HepG2 (cell line): Measurements from ENCODE around the gene TEDC1. TPM values are rescaled to one million over a fixed set of nuclear protein-coding genes. Genes with fewer than 3 reads are reported as not detected.

ENCODE experiments used
- CHD2 ChIP-seq: IDR thresholded peaks from 2 replicates; pipeline ENCODE4 v1.6.1; 2011; ENCODE audit warnings: low read depth, low read length, improper control_type of control experiment
- GTF2F1 ChIP-seq: fragments of 150-350 bp; IDR thresholded peaks from 2 replicates; pipeline ENCODE4 v1.6.1; 2014; ENCODE audit warnings: low read length
- HNF4G ChIP-seq, 2 experiments: sonication (generic) in 1 of 2; formaldehyde crosslinking in 1 of 2; IDR thresholded peaks; 2 replicates each; pipeline versions ENCODE4 v1.4.0 to v1.6.1; 2011 to 2020; ENCODE audit warnings: borderline replicate concordance in 2 of 2, low read depth in 2 of 2, mild to moderate bottlenecking in 2 of 2, low read length in 1 of 2, missing genetic modification reagents in 1 of 2, moderate library complexity in 1 of 2
- IKZF1 ChIP-seq: fragments of 450-650 bp; IDR thresholded peaks from 2 replicates; pipeline ENCODE4 v1.7.1; 2016
- KDM4B ChIP-seq: sonication (generic); formaldehyde crosslinking; IDR thresholded peaks from 2 replicates; pipeline ENCODE4 v1.4.0; 2020; ENCODE audit warnings: missing genetic modification reagents
- MEIS1 ChIP-seq: sonication (generic); formaldehyde crosslinking; IDR thresholded peaks from 2 replicates; pipeline ENCODE4 v1.9.0; 2021; ENCODE audit warnings: mild to moderate bottlenecking, missing genetic modification reagents, moderate library complexity, borderline replicate concordance
- NFKB2 ChIP-seq: sonication (generic); formaldehyde crosslinking; IDR thresholded peaks from 2 replicates; pipeline ENCODE4 v1.4.0; 2020; ENCODE audit warnings: missing genetic modification reagents, borderline replicate concordance
- PBX2 ChIP-seq: IDR thresholded peaks from 2 replicates; pipeline ENCODE4 v1.6.1; 2016; ENCODE audit warnings: control low read depth
- PHF8 ChIP-seq: sonication (generic); formaldehyde crosslinking; IDR thresholded peaks from 2 replicates; pipeline ENCODE4 v1.5.0; 2020; ENCODE audit warnings: missing genetic modification reagents
- SRSF4 ChIP-seq: fragments of 200-400 bp; formaldehyde crosslinking; IDR thresholded peaks from one replicate; pipeline ENCODE4 v1.6.1; 2018; ENCODE audit warnings: mild to moderate bottlenecking, low read depth, low read length, moderate library complexity; ENCODE audit not compliant: poor library complexity, severe bottlenecking
- ZBTB38 ChIP-seq: sonication (generic); formaldehyde crosslinking; IDR thresholded peaks from 2 replicates; pipeline ENCODE4 v1.5.1; 2020; ENCODE audit warnings: mild to moderate bottlenecking, missing genetic modification reagents
- ZFP36L1 ChIP-seq: sonication (generic); formaldehyde crosslinking; IDR thresholded peaks from 2 replicates; pipeline ENCODE4 v1.8.0; 2022; ENCODE audit warnings: mild to moderate bottlenecking, missing genetic modification reagents, moderate library complexity
- ZNF292 ChIP-seq: sonication (generic); formaldehyde crosslinking; IDR thresholded peaks from 2 replicates; pipeline ENCODE4 v1.8.1; 2022; ENCODE audit warnings: mild to moderate bottlenecking, low read depth, missing genetic modification reagents, borderline replicate concordance
- ZNF337 ChIP-seq: sonication (generic); formaldehyde crosslinking; IDR thresholded peaks from 2 replicates; pipeline ENCODE4 v1.5.1; 2020; ENCODE audit warnings: missing genetic modification reagents, low read depth, mild to moderate bottlenecking, borderline replicate concordance
- ZNF597 ChIP-seq: sonication (generic); formaldehyde crosslinking; IDR thresholded peaks from 2 replicates; pipeline ENCODE4 v1.5.0; 2020; ENCODE audit warnings: missing genetic modification reagents
- ZSCAN25 ChIP-seq: sonication (generic); formaldehyde crosslinking; IDR thresholded peaks from 2 replicates; pipeline ENCODE4 v1.8.0; 2022; ENCODE audit warnings: mild to moderate bottlenecking, missing genetic modification reagents
- polyA plus RNA-seq, 8 experiments: library from polyadenylated mRNA; depleted of rRNA in 3 of 8; stranded (reverse) in 7 of 8; unstranded in 1 of 8; fragments of >200 nt; fragmentation: Illumina TruSeq in 4 of 8; extraction: Trizol in 4 of 8; gene quantifications; 2 replicates each; pipeline versions ENCODE4 v1.2.1 to v1.2.3, GENCODE V29; 2011 to 2016; ENCODE audit warnings: low read depth in 4 of 8, missing spikeins in 1 of 8, mixed read lengths in 1 of 8; ENCODE audit not compliant: insufficient read depth in 1 of 8
- total RNA-seq, 5 experiments: library from RNA; depleted of rRNA; stranded (reverse); fragments of >200 nt; fragmentation: Illumina TruSeq; extraction: Trizol; gene quantifications; 2 replicates each; pipeline ENCODE4 v1.2.3, GENCODE V29; 2016; ENCODE audit warnings: low read depth in 1 of 5
- TF ChIP-seq, protein P1 (sequence below), 2 experiments: fragments of 450-650 bp in 1 of 2; sonication (generic) in 1 of 2; formaldehyde crosslinking in 1 of 2; IDR thresholded peaks; 2 replicates each; pipeline versions ENCODE4 v1.6.1 to v1.8.0; 2016 to 2022; ENCODE audit warnings: antibody characterized with exemption in 1 of 2, mild to moderate bottlenecking in 1 of 2, missing genetic modification reagents in 1 of 2

The TEDC1 gene
- total and polyA plus RNA-seq, 2 of the 13 experiments (the other 11 are each of a cell fraction or from before 2014, with no cell fraction given): 5.7 to 27.4 TPM

- TF ChIP-seq, protein P1, sequence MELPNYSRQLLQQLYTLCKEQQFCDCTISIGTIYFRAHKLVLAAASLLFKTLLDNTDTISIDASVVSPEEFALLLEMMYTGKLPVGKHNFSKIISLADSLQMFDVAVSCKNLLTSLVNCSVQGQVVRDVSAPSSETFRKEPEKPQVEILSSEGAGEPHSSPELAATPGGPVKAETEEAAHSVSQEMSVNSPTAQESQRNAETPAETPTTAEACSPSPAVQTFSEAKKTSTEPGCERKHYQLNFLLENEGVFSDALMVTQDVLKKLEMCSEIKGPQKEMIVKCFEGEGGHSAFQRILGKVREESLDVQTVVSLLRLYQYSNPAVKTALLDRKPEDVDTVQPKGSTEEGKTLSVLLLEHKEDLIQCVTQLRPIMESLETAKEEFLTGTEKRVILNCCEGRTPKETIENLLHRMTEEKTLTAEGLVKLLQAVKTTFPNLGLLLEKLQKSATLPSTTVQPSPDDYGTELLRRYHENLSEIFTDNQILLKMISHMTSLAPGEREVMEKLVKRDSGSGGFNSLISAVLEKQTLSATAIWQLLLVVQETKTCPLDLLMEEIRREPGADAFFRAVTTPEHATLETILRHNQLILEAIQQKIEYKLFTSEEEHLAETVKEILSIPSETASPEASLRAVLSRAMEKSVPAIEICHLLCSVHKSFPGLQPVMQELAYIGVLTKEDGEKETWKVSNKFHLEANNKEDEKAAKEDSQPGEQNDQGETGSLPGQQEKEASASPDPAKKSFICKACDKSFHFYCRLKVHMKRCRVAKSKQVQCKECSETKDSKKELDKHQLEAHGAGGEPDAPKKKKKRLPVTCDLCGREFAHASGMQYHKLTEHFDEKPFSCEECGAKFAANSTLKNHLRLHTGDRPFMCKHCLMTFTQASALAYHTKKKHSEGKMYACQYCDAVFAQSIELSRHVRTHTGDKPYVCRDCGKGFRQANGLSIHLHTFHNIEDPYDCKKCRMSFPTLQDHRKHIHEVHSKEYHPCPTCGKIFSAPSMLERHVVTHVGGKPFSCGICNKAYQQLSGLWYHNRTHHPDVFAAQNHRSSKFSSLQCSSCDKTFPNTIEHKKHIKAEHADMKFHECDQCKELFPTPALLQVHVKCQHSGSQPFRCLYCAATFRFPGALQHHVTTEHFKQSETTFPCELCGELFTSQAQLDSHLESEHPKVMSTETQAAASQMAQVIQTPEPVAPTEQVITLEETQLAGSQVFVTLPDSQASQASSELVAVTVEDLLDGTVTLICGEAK (IDR thresholded peaks at IDR 0.05): no peak
- TF ChIP-seq, protein P1 (CRISPR knock-in tag; IDR thresholded peaks at IDR 0.05): 0 out of 2 replicates have a peak, but pooled peaks have one; percentile 51
- TF ChIP-seq GTF2F1: no peak
- TF ChIP-seq ZFP36L1: no peak
- no peak for TF ChIP-seq IKZF1
- no peak for TF ChIP-seq SRSF4
- TF ChIP-seq PBX2 (CRISPR knock-in tag): no peak
- TF ChIP-seq CHD2: no peak
- peak; percentile 69; the same call in 1 of the 2 replicates for TF ChIP-seq PHF8 (CRISPR knock-in tag)
- no peak for TF ChIP-seq KDM4B
- TF ChIP-seq ZBTB38 (CRISPR knock-in tag): no peak; the same call in 1 of the 2 replicates
- TF ChIP-seq NFKB2: peak; percentile 61; the same call in 1 of the 2 replicates
- TF ChIP-seq ZNF292 (CRISPR knock-in tag): peak; percentile 34; the same call in 1 of the 2 replicates
- TF ChIP-seq ZSCAN25 (CRISPR knock-in tag): no peak
- no peak for TF ChIP-seq MEIS1 (CRISPR knock-in tag)
- no peak for TF ChIP-seq ZNF337
- TF ChIP-seq HNF4G (IDR thresholded peaks at IDR 0.05; ENCODE audit: borderline replicate concordance, low read depth, low read length): peak; percentile 13; the same call in 1 of the 2 replicates
- no peak for TF ChIP-seq HNF4G (CRISPR knock-in tag; IDR thresholded peaks at IDR 0.05; ENCODE audit: borderline replicate concordance, low read depth)
- no peak for TF ChIP-seq ZNF597
Measured at GRCh38 chr14:105476097-105476830, 14.8 kb upstream of the TEDC1 start (continued).
